ENCODE data around the gene SH3TC1. TPM values are rescaled to one million over a fixed set of nuclear protein-coding genes. Genes with fewer than 3 reads are reported as not detected.

The SH3TC1 gene
- total RNA-seq, 5 donors from 2014 or later (not counting 1 experiment from before 2014, with no cell fraction given): 24.6 to 103 (median 40.3) TPM

DNA sequence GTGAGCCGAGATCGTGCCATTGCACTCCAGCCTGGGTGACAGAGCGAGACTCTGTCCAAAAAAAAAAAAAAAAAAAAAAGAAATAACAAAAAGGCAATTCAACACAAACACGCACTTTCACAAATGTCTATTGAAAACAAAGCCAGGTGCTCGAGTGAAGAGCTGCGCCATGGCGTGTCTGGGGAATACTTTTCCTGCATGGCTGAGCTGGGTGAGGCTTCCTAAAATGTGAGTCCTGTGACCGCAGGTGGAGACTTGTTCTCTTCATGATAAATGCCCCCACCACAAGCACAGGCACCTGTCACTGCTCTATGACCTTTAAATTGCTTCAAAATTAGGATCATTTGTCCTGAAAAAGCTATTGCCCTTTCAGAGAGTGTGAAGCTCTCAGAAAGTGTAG, 36.5 kb upstream of the SH3TC1 start:
- Histone ChIP-seq H3K36me3 (ENCODE audit: control insufficient read depth in 2 of 2, extremely low read depth in 1 of 2, insufficient read depth in 1 of 2, low read length in 1 of 2) (no peaks in the 10 kb centered on the region), H3K4me1 (ENCODE audit: control insufficient read depth in 1 of 2, extremely low read depth in 1 of 2, insufficient read depth in 2 of 2, low read length in 2 of 2) (peaks cover 0 to 21% of the 10 kb centered on the region in 2 experiments), H3K27me3 (replicated peaks in 1 of 2; ENCODE audit: control insufficient read depth in 2 of 2, extremely low read depth in 1 of 2, insufficient read depth in 2 of 2, low read length in 1 of 2) (peaks cover 0 to 23% of the 10 kb centered on the region in 2 experiments), H3K27ac (ENCODE audit: low read length) (no peak overlapping the region), H3K9me3 (no peaks in the 10 kb centered on the region), H3K4me3 (ENCODE audit: control insufficient read depth in 1 of 2, extremely low read depth in 1 of 2, low read length in 1 of 2) (no peak overlapping the region)
- CTCF ChIA-PET: no interaction called here
- peaks cover 13 to 16% (median 14%) of the 10 kb centered on the region in 3 donors for H3K4me1 Mint-ChIP-seq
- ATAC-seq (replicated peaks in 1 of 4) (no peak), DNase-seq (no peak)
- H3K36me3 Mint-ChIP-seq: peaks cover under 1% of the 10 kb centered on the region
- no peak overlapping the region for H3K27ac Mint-ChIP-seq
- POLR2A ChIA-PET: interaction anchor here in 1 of 2 donors (0.7 kb wide), 1 partner anchor 10 kb away, joined by 5 read pairs; no protein-coding TSS in a partner anchor
- H3K27me3 Mint-ChIP-seq: peaks cover 3 to 11% of the 10 kb centered on the region in 2 donors
- peaks cover 0 to under 1% (median 0%) of the 10 kb centered on the region in 3 donors for H3K9me3 Mint-ChIP-seq
- no CpG with 5 or more reads among the region's 8 CpGs for WGBS (ENCODE audit: insufficient coverage)
- H3K4me3 Mint-ChIP-seq: no peak overlapping the region

DNA sequence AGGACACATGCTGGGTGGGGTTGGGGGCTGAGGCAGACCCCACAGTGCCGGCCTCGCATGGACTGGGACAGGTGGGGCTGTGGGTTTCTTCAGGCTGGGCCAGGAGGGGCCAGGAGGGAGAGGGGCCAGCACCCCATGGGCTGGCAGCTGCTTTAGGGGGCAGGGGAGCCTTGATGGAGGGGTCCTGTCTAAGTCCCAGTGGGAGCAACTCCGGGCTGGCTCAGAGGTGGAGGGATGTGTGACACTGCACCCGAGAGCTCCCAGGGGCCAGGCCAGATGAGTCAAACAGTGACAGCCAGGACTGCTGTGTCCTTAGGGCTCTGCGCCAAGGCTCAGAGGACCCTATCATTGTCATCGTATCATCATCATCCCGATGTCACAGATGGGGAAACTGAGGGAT, 36.1 kb upstream of the SH3TC1 start:
- H3K27me3 Mint-ChIP-seq: peaks cover 3 to 11% of the 10 kb centered on the region in 2 donors
- DNase-seq (no peak), ATAC-seq (replicated peaks in 1 of 4) (no peak)
- H3K4me1 ChIP-seq (ENCODE audit: control insufficient read depth in 1 of 2, extremely low read depth in 1 of 2, insufficient read depth in 2 of 2, low read length in 2 of 2): peaks cover 0 to 17% of the 10 kb centered on the region in 2 experiments
- CTCF ChIA-PET: no interaction called here
- peaks cover 0 to 23% of the 10 kb centered on the region in 2 experiments for H3K27me3 ChIP-seq (replicated peaks in 1 of 2; ENCODE audit: control insufficient read depth in 2 of 2, extremely low read depth in 1 of 2, insufficient read depth in 2 of 2, low read length in 1 of 2)
- no peaks in the 10 kb centered on the region for H3K36me3 ChIP-seq (ENCODE audit: control insufficient read depth in 2 of 2, extremely low read depth in 1 of 2, insufficient read depth in 1 of 2, low read length in 1 of 2)
- peaks cover 0 to 5% (median under 1%) of the 10 kb centered on the region in 3 donors for H3K9me3 Mint-ChIP-seq
- no peak overlapping the region for H3K27ac Mint-ChIP-seq
- H3K4me3 Mint-ChIP-seq: no peak overlapping the region
- H3K9me3 ChIP-seq: no peaks in the 10 kb centered on the region
- peaks cover 13 to 14% (median 14%) of the 10 kb centered on the region in 3 donors for H3K4me1 Mint-ChIP-seq
- no peak overlapping the region for H3K4me3 ChIP-seq (ENCODE audit: control insufficient read depth in 1 of 2, extremely low read depth in 1 of 2, low read length in 1 of 2)
- POLR2A ChIA-PET: interaction anchor here in 1 of 2 donors (0.7 kb wide), 1 partner anchor 10 kb away, joined by 5 read pairs; no protein-coding TSS in a partner anchor
- H3K27ac ChIP-seq (ENCODE audit: low read length): no peak overlapping the region
- H3K36me3 Mint-ChIP-seq: peaks cover 3% of the 10 kb centered on the region
- WGBS (ENCODE audit: insufficient coverage): 87% methylated on average over 2 of the region's 7 CpGs

DNA sequence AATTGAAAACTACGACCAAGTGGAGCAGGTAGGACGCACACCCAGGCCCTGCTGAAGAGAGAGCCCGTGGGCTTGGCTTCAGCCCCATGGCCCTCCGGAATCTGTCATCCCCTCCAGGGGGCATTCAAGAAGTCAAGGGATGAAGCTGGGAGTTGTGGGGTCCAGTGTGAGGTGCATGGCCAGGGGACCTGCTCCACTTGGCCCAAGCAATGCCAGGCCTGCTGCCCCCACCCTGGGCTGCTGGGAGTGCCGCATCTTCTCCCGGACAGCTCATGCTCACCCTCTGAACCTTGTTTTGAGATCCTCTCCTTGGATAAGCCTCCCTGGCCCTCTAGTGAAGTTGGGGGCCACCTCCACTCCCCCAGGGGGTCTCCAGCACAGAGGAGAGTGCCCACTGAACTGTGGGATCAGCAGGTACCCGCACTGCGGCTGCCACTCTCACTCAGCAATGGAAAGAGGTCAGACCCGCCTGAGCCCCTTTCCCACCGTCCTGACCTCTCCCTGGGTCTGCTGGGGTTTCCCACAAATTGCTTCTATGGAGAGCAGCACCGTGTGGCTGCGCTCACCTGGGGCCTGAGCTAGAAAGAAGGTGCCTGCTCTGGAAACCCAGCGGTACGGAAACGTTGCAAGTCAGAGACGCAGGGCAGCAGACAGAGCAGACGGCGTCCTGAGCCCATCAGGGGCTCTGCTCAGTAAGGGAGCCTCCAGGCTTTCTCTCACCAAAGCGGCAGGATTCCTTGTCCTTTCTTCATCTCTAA, 35.5 kb upstream of the SH3TC1 start:
- ATAC-seq (replicated peaks in 1 of 4): no peak
- WGBS (ENCODE audit: insufficient coverage): 88% methylated on average over 17 of the region's 19 CpGs

DNA sequence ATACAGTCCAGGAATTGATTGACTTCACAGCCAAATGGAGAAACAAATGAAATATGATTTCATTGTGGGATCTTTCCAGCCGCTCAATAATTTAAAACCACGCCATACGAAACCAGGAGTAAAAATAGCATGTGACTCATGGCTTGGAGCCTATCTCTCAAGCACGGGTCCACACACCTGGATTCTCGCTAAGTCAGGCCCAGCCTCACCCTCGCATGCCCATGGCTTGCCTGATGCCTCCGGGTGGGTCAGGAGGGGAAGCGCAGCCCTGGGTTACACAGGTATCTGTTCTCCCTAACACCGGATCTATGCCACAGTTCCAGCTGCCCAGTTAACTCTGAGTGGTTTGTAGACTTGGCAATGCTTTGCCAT, 34.9 kb upstream of the SH3TC1 start:
- no peak overlapping the region for H3K4me3 ChIP-seq (ENCODE audit: control insufficient read depth in 1 of 2, extremely low read depth in 1 of 2, low read length in 1 of 2)
- peaks cover 0 to 12% of the 10 kb centered on the region in 2 experiments for H3K4me1 ChIP-seq (ENCODE audit: control insufficient read depth in 1 of 2, extremely low read depth in 1 of 2, insufficient read depth in 2 of 2, low read length in 2 of 2)
- no peak for DNase-seq
- no peak for ATAC-seq (replicated peaks in 1 of 4)
- H3K27ac ChIP-seq (ENCODE audit: low read length): no peak overlapping the region
- H3K9me3 ChIP-seq: no peaks in the 10 kb centered on the region
- peaks cover 3 to 11% of the 10 kb centered on the region in 2 donors for H3K27me3 Mint-ChIP-seq
- peaks cover 8 to 11% (median 10%) of the 10 kb centered on the region in 3 donors for H3K4me1 Mint-ChIP-seq
- H3K27ac Mint-ChIP-seq: no peak overlapping the region
- POLR2A ChIA-PET: no interaction called here
- CTCF ChIA-PET: no interaction called here
- H3K27me3 ChIP-seq (replicated peaks in 1 of 2; ENCODE audit: control insufficient read depth in 2 of 2, extremely low read depth in 1 of 2, insufficient read depth in 2 of 2, low read length in 1 of 2): peaks cover 0 to 21% of the 10 kb centered on the region in 2 experiments
- 63% methylated on average over 4 of the region's 9 CpGs for WGBS (ENCODE audit: insufficient coverage)
- no peaks in the 10 kb centered on the region for H3K36me3 ChIP-seq (ENCODE audit: control insufficient read depth in 2 of 2, extremely low read depth in 1 of 2, insufficient read depth in 1 of 2, low read length in 1 of 2)
- H3K36me3 Mint-ChIP-seq: peaks cover 3% of the 10 kb centered on the region
- H3K9me3 Mint-ChIP-seq: peaks cover 0 to 15% (median 5%) of the 10 kb centered on the region in 3 donors
- H3K4me3 Mint-ChIP-seq: no peak overlapping the region

More for the DNA sequence above, 35.5 kb upstream of the SH3TC1 start:
- Histone ChIP-seq H3K4me3 (ENCODE audit: control insufficient read depth in 1 of 2, extremely low read depth in 1 of 2, low read length in 1 of 2) (no peak overlapping the region), H3K9me3 (no peaks in the 10 kb centered on the region), H3K36me3 (ENCODE audit: control insufficient read depth in 2 of 2, extremely low read depth in 1 of 2, insufficient read depth in 1 of 2, low read length in 1 of 2) (no peaks in the 10 kb centered on the region), H3K4me1 (ENCODE audit: control insufficient read depth in 1 of 2, extremely low read depth in 1 of 2, insufficient read depth in 2 of 2, low read length in 2 of 2) (peaks cover 0 to 15% of the 10 kb centered on the region in 2 experiments), H3K27ac (ENCODE audit: low read length) (no peak overlapping the region), H3K27me3 (replicated peaks in 1 of 2; ENCODE audit: control insufficient read depth in 2 of 2, extremely low read depth in 1 of 2, insufficient read depth in 2 of 2, low read length in 1 of 2) (peaks cover 0 to 21% of the 10 kb centered on the region in 2 experiments)
- CTCF ChIA-PET: no interaction called here
- Mint-ChIP-seq H3K36me3 (peaks cover 3% of the 10 kb centered on the region), H3K27me3 (peaks cover 3 to 11% of the 10 kb centered on the region in 2 donors), H3K9me3 (peaks cover 0 to 10% (median 5%) of the 10 kb centered on the region in 3 donors), H3K4me3 (no peak overlapping the region), H3K4me1 (peaks cover 13 to 14% (median 14%) of the 10 kb centered on the region in 3 donors), H3K27ac (no peak overlapping the region)
- POLR2A ChIA-PET: no interaction called here
- DNase-seq: no peak

DNA sequence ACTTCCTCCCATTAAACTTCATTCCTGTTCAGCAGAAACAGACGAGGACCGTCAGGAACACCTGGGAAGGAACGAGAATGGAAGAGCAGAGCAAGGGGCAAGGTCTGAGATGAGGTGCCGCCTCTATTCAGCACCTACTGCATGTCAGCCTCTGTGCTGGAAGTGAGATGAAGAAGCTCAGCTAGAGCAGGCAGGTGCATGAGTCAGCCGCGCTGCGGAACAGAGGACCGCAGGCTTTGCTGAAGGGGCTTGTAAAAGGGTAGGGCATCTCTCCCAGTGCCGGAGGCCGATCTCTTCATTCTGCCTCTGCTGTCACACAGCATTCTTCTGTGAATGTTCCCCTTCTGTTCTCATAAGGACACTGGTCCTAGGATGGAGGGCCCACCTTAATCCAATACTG, 34.4 kb upstream of the SH3TC1 start:
- CTCF ChIA-PET: no interaction called here
- Mint-ChIP-seq H3K9me3 (peaks cover 0 to 15% (median 5%) of the 10 kb centered on the region in 3 donors), H3K36me3 (peaks cover 3% of the 10 kb centered on the region), H3K27ac (no peak overlapping the region), H3K4me1 (peaks cover 3 to 7% (median 6%) of the 10 kb centered on the region in 3 donors), H3K27me3 (peaks cover 6 to 11% of the 10 kb centered on the region in 2 donors), H3K4me3 (no peak overlapping the region)
- no peaks in the 10 kb centered on the region for H3K9me3 ChIP-seq
- WGBS (ENCODE audit: insufficient coverage): 96% methylated on average over 4 of the region's 10 CpGs
- POLR2A ChIA-PET: no interaction called here
- DNase-seq (no peak), ATAC-seq (replicated peaks in 1 of 4) (no peak)
- H3K27me3 ChIP-seq (replicated peaks in 1 of 2; ENCODE audit: control insufficient read depth in 2 of 2, extremely low read depth in 1 of 2, insufficient read depth in 2 of 2, low read length in 1 of 2): peaks cover 0 to 21% of the 10 kb centered on the region in 2 experiments
- H3K4me1 ChIP-seq (ENCODE audit: control insufficient read depth in 1 of 2, extremely low read depth in 1 of 2, insufficient read depth in 2 of 2, low read length in 2 of 2): peaks cover 0 to 7% of the 10 kb centered on the region in 2 experiments
- no peak overlapping the region for H3K27ac ChIP-seq (ENCODE audit: low read length)
- H3K4me3 ChIP-seq (ENCODE audit: control insufficient read depth in 1 of 2, extremely low read depth in 1 of 2, low read length in 1 of 2): no peak overlapping the region
- H3K36me3 ChIP-seq (ENCODE audit: control insufficient read depth in 2 of 2, extremely low read depth in 1 of 2, insufficient read depth in 1 of 2, low read length in 1 of 2): no peaks in the 10 kb centered on the region

DNA sequence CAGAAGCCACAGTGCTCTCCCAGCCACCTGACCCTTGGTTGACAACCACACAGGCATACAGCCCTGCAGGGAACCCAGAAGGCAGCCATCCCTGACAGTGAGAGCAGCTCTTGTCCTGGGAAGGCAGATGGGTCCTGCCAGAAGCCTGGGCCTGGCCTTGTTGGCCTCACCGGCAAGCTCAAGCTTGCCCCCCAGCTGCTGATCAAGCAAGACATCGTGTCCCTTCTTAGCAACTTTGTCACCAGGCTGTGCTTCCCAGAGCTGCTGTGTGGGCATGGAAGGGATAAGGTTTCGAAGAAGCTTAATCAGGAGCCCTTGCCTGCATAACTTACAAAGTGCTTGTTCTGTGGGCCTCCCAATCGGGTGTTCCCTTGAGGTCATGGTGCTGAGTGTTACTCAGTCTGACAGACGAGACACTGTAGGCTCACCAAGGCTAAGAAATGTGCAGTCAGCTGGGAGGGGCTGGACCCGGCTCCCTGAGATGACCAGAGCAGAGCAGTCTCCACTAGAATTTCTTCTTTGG, 33.7 kb upstream of the SH3TC1 start:
- 88% methylated on average over 6 of the region's 6 CpGs for WGBS (ENCODE audit: insufficient coverage)
- Mint-ChIP-seq H3K27ac (no peak overlapping the region), H3K9me3 (peaks cover 0 to 15% (median 5%) of the 10 kb centered on the region in 3 donors), H3K36me3 (peaks cover 3% of the 10 kb centered on the region), H3K4me1 (peaks cover 0 to 4% (median 2%) of the 10 kb centered on the region in 3 donors), H3K4me3 (no peak overlapping the region), H3K27me3 (peaks cover 11% of the 10 kb centered on the region in 2 donors)
- no peak for DNase-seq
- peaks cover 0 to 25% of the 10 kb centered on the region in 2 experiments for H3K27me3 ChIP-seq (replicated peaks in 1 of 2; ENCODE audit: control insufficient read depth in 2 of 2, extremely low read depth in 1 of 2, insufficient read depth in 2 of 2, low read length in 1 of 2)
- no peaks in the 10 kb centered on the region for H3K9me3 ChIP-seq
- no peak overlapping the region for H3K4me3 ChIP-seq (ENCODE audit: control insufficient read depth in 1 of 2, extremely low read depth in 1 of 2, low read length in 1 of 2)
- ChIA-PET CTCF (no interaction called here), POLR2A (no interaction called here)
- ATAC-seq (replicated peaks in 1 of 4): no peak
- H3K36me3 ChIP-seq (ENCODE audit: control insufficient read depth in 2 of 2, extremely low read depth in 1 of 2, insufficient read depth in 1 of 2, low read length in 1 of 2): no peaks in the 10 kb centered on the region
- H3K4me1 ChIP-seq (ENCODE audit: control insufficient read depth in 1 of 2, extremely low read depth in 1 of 2, insufficient read depth in 2 of 2, low read length in 2 of 2): no peaks in the 10 kb centered on the region
- no peak overlapping the region for H3K27ac ChIP-seq (ENCODE audit: low read length)

All from T-cell (primary cell).